GM12878 (cell line): ENCODE data around the gene OR52I2. TPM values are rescaled to one million over a fixed set of nuclear protein-coding genes. Genes with fewer than 3 reads are reported as not detected.

Source experiments
- ATAC-seq: fragments of 200-7000 bp; cut with Tn5 transposase; 3 replicates; pipeline ENCODE4 v1.9.1; 2020; ENCODE audit warnings: mild to moderate bottlenecking, moderate library complexity
- BruUV-seq: library from RNA; stranded (reverse); fragments of 400-500 nt; replicated peaks from 2 replicates; lab custom pipeline; 2021; lab: Mats Ljungman, UMichigan
- CTCF ChIA-PET: fragments of 300-600 bp; sonication (Branson Sonifier 250); formaldehyde crosslinking; extraction: SDS; loops from one replicate; lab custom pipeline; 2021; ENCODE audit warnings: inconsistent platforms; lab: Yijun Ruan, JAX
- POLR2A ChIA-PET: fragments of 350-600 bp; formaldehyde crosslinking; extraction: SDS; loops from one replicate; lab custom pipeline; 2021; ENCODE audit warnings: inconsistent platforms; lab: Charles Lee
- RAD21 ChIA-PET: fragments of 300-600 bp; sonication (Branson Sonifier 250); formaldehyde crosslinking; loops from one replicate; lab custom pipeline; 2023; ENCODE audit warnings: antibody characterized with exemption; ENCODE audit not compliant: unreplicated experiment; lab: Charles Lee
- SMC1A ChIA-PET: fragments of 300-600 bp; sonication (Branson Sonifier 250); formaldehyde crosslinking; loops from one replicate; lab custom pipeline; 2023; ENCODE audit not compliant: unreplicated experiment, uncharacterized antibody; lab: Charles Lee
- DNase-seq: peaks from one replicate; pipeline ENCODE4 v3.0.0-alpha.2; 2011; ENCODE audit warnings: low read depth, low spot score
- FAIRE-seq: peaks from 3 replicates; lab custom pipeline; 2011; peaks lifted over from hg19 to GRCh38; lab: Jason Lieb, UNC
- H2AFZ ChIP-seq: 2 replicates; pipeline ENCODE4 v1.6.0; 2011; ENCODE audit warnings: low read depth, low read length, control low read depth; ENCODE audit not compliant: control insufficient read depth
- H3K27ac ChIP-seq: 2 replicates; pipeline ENCODE4 v1.5.1; 2011; ENCODE audit warnings: control low read depth; ENCODE audit not compliant: control insufficient read depth, insufficient read depth
- H3K27me3 ChIP-seq, 2 experiments: replicated peaks in 1 of 2; 2 replicates each; pipeline versions ENCODE4 v1.6.0 to v1.6.1; 2011; ENCODE audit warnings: low read length in 1 of 2; ENCODE audit not compliant: control insufficient read depth in 2 of 2, insufficient read depth in 2 of 2
- H3K36me3 ChIP-seq, 2 experiments: 2 replicates each; pipeline ENCODE4 v1.5.1; 2011; ENCODE audit warnings: low read length in 1 of 2; ENCODE audit not compliant: control insufficient read depth in 2 of 2, insufficient read depth in 2 of 2
- H3K4me1 ChIP-seq: 2 replicates; pipeline ENCODE4 v1.6.1; 2011; ENCODE audit warnings: mild to moderate bottlenecking, low read length, moderate library complexity, mixed read lengths; ENCODE audit not compliant: control insufficient read depth, insufficient read depth
- H3K4me2 ChIP-seq: 2 replicates; pipeline ENCODE4 v1.6.0; 2011; ENCODE audit warnings: control low read depth; ENCODE audit not compliant: control insufficient read depth, insufficient read depth
- H3K4me3 ChIP-seq: fragments of 200-600 bp; sonication (generic); 2 replicates; pipeline ENCODE4 v1.5.1; 2016
- H3K79me2 ChIP-seq: 2 replicates; pipeline ENCODE4 v1.6.0; 2011; ENCODE audit warnings: low read length; ENCODE audit not compliant: control insufficient read depth, insufficient read depth
- H3K9ac ChIP-seq: 2 replicates; pipeline ENCODE4 v1.8.0; 2011; ENCODE audit warnings: low read length, control low read depth, mixed read lengths; ENCODE audit not compliant: control insufficient read depth, insufficient read depth
- H3K9me3 ChIP-seq: replicated peaks from 3 replicates; pipeline ENCODE4 v1.5.1; 2011; ENCODE audit warnings: mild to moderate bottlenecking, low read length; ENCODE audit not compliant: control insufficient read depth, insufficient read depth
- H4K20me1 ChIP-seq: 2 replicates; pipeline ENCODE4 v1.6.0; 2011; ENCODE audit not compliant: control insufficient read depth, insufficient read depth
- CREB1 ChIP-seq: IDR thresholded peaks from 2 replicates; pipeline ENCODE4 v1.6.1; 2012; ENCODE audit warnings: low read depth, mild to moderate bottlenecking, inconsistent platforms
- EED ChIP-seq: sonication (generic); IDR thresholded peaks from 2 replicates; pipeline ENCODE4 v1.6.1; 2016; ENCODE audit warnings: antibody characterized with exemption, low read depth
- ESRRA ChIP-seq: IDR thresholded peaks from 2 replicates; pipeline ENCODE4 v1.6.1; 2012; ENCODE audit warnings: mild to moderate bottlenecking, low read length, improper control_type of control experiment
- HDAC6 ChIP-seq: fragments of 200-600 bp; sonication (generic); IDR thresholded peaks from one replicate; pipeline ENCODE4 v1.8.0; 2017; ENCODE audit warnings: antibody characterized with exemption; ENCODE audit not compliant: unreplicated experiment
- IRF3 ChIP-seq: fragments of 450-650 bp; IDR thresholded peaks from 2 replicates; pipeline ENCODE4 v1.6.1; 2014; ENCODE audit warnings: mild to moderate bottlenecking
- MEF2A ChIP-seq: IDR thresholded peaks from 2 replicates; pipeline ENCODE4 v1.6.1; 2011; ENCODE audit warnings: low read depth, mild to moderate bottlenecking, low read length, moderate library complexity; ENCODE audit not compliant: insufficient read depth
- NFYB ChIP-seq: IDR thresholded peaks from 2 replicates; pipeline ENCODE4 v1.6.1; 2011; ENCODE audit warnings: low read depth, mild to moderate bottlenecking, low read length, improper control_type of control experiment, moderate library complexity; ENCODE audit not compliant: insufficient read depth
- NR2C1 ChIP-seq: fragments of 450-650 bp; IDR thresholded peaks from 2 replicates; pipeline ENCODE4 v1.6.1; 2017; ENCODE audit warnings: antibody characterized with exemption, mild to moderate bottlenecking, moderate library complexity
- POLR2AphosphoS2 ChIP-seq: IDR thresholded peaks from 2 replicates; pipeline ENCODE4 v1.6.1; 2011; ENCODE audit warnings: low read depth, mild to moderate bottlenecking, low read length, improper control_type of control experiment, moderate library complexity
- RAD51 ChIP-seq: fragments of 450-650 bp; IDR thresholded peaks from 2 replicates; pipeline ENCODE4 v1.6.1; 2016; ENCODE audit warnings: moderate library complexity, mild to moderate bottlenecking, inconsistent platforms
- RBBP5 ChIP-seq: fragments of 200-600 bp; sonication (generic); conservative IDR thresholded peaks from 2 replicates; pipeline ENCODE4 v1.6.1; 2016
- SUZ12 ChIP-seq: fragments of 200-600 bp; sonication (generic); IDR thresholded peaks from one replicate; pipeline ENCODE4 v1.6.1; 2018; ENCODE audit warnings: antibody characterized with exemption, mild to moderate bottlenecking; ENCODE audit not compliant: unreplicated experiment
- TCF7 ChIP-seq: IDR thresholded peaks from 2 replicates; pipeline ENCODE4 v1.6.1; 2014; ENCODE audit warnings: antibody characterized with exemption, borderline replicate concordance
- YBX1 ChIP-seq: fragments of 450-650 bp; IDR thresholded peaks from 2 replicates; pipeline ENCODE4 v1.6.1; 2016; ENCODE audit warnings: antibody characterized with exemption
- ZNF274 ChIP-seq: IDR thresholded peaks from one replicate; pipeline ENCODE4 v1.8.0; 2011; ENCODE audit not compliant: insufficient read length, insufficient read depth
- ZNF384 ChIP-seq: IDR thresholded peaks from 2 replicates; pipeline ENCODE4 v1.6.1; 2012; ENCODE audit warnings: low read depth, mild to moderate bottlenecking, low read length, improper control_type of control experiment, borderline replicate concordance
- WGBS: methylation state at CpG from one replicate; pipeline ENCODE4 v1.1.6; 2016; ENCODE audit warnings: low lambda C conversion rate; ENCODE audit not compliant: insufficient replicate concordance, insufficient coverage; ENCODE audit errors: missing lambda C conversion rate; 5-methylcytosine and 5-hydroxymethylcytosine counted together
- in situ Hi-C: fragments of 300-500 bp; cut with MboI; formaldehyde crosslinking; loops from 9 replicates; pipeline ENCODE4 v1.14.3; 2018; ENCODE audit warnings: mixed read lengths
- intact Hi-C: fragments of 100-400 bp; cut with micrococcal nuclease; formaldehyde crosslinking; loops from one replicate; pipeline ENCODE4 v1.14.2; 2022; ENCODE audit not compliant: unreplicated experiment
- polyA plus RNA-seq, 11 experiments: library from polyadenylated mRNA; depleted of rRNA in 4 of 11; unstranded in 6 of 11; stranded (reverse) in 5 of 11; fragments of >200 nt; fragmentation: Nextera tagmentation in 4 of 11; fragmentation: Illumina TruSeq in 1 of 11; extraction: Ambion mirVana in 4 of 11; extraction: Trizol in 1 of 11; gene quantifications; 1 replicate in 1 of 11; 2 replicates in 10 of 11; pipeline versions ENCODE4 v1.2.1 to v1.2.3, GENCODE V29; 2011 to 2016; ENCODE audit warnings: inconsistent platforms in 2 of 11, missing spikeins in 2 of 11, low read depth in 1 of 11
- total RNA-seq, 4 experiments: library from RNA; depleted of rRNA in 3 of 4; stranded (reverse); fragments of >200 nt in 3 of 4; fragmentation: Illumina TruSeq in 1 of 4; extraction: Trizol in 1 of 4; gene quantifications; 2 replicates each; pipeline versions ENCODE4 v1.2.1 to v1.2.3, GENCODE V29; 2013 to 2021
- TF ChIP-seq, protein P1 (sequence below): IDR thresholded peaks from 2 replicates; pipeline ENCODE4 v1.6.1; 2011; ENCODE audit warnings: low read depth, low read length, improper control_type of control experiment, borderline replicate concordance

The OR52I2 gene
- total and polyA plus RNA-seq, 10 of the 15 experiments (the other 5 are each of a cell fraction or from before 2014, with no cell fraction given), result 0.04 to 0.05 TPM; not detected in 8

DNA sequence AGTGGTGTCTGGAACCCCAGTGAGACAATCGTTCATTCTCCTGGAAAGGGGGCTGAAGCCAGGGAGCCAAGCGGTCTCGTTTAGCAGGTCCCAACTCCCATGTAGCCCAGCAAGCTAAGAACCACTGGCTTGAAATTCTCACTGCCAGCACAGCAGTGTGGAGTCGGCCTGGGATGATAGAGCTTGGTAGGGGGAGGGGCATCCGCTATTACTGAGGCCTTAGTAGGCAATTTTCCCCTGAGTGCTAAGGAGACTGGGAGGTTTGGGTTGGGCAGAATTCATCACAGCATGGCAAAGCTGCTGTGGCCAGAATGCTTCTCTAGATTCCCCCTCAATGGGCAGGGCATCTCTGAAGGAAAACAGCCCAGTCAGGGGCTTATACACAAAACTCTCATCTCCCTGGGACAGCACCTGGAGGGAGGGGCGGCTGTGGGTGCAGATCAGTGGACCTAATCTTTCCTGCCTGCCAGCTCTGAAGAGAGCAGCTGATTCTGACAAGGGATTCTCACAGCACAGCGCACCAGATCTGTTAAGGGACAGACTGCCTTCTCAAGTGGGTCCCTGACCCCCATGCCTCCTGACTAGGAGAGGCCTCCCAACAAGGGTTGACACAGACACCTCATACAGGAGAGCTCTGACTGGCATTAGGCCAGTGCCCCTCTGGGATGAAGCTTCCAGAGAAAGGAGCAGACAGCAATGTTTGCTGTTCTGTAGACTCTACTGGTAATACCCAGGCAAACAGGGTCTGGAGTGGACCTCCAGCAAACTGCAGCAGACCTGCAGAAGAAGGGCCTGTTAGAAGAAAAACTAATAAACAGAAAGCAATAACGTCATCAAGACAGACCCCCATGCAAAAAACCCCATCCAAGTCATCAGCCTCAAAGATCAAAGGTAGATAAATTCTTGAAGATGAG lies 21.8 kb upstream of the OR52I2 start:
- H3K9ac ChIP-seq, result no peak overlapping the region
- intact Hi-C loops (no loop called here), in situ Hi-C loops (no loop called here)
- no peak overlapping the region for H2AFZ ChIP-seq
- H3K4me3 ChIP-seq, result no peak overlapping the region
- no peak for DNase-seq
- no peaks in the 10 kb centered on the region for H4K20me1 ChIP-seq
- no peaks in the 10 kb centered on the region for H3K27me3 ChIP-seq
- H3K27ac ChIP-seq, result no peak overlapping the region
- ChIA-PET POLR2A (no interaction called here), SMC1A (no interaction called here), RAD21 (no interaction called here), CTCF (interaction anchor here (1.1 kb wide), 1 partner anchor 20 kb away, joined by 3 read pairs; no protein-coding TSS in a partner anchor)
- no peaks in the 10 kb centered on the region for H3K79me2 ChIP-seq
- WGBS, result 9% methylated on average over 8 of the region's 8 CpGs
- no TSS peak for BruUV-seq
- no peaks in the 10 kb centered on the region for H3K4me1 ChIP-seq
- H3K36me3 ChIP-seq, result no peaks in the 10 kb centered on the region
- H3K4me2 ChIP-seq, result no peak overlapping the region
- FAIRE-seq, result no peak
- no peaks in the 10 kb centered on the region for H3K9me3 ChIP-seq
- TF ChIP-seq RAD51 (no peak), MEF2A (no peak), CREB1 (no peak), NFYB (no peak), YBX1 (no peak), NR2C1 (no peak), POLR2AphosphoS2 (no peak), EED (no peak), ZNF274 (no peak), SUZ12 (no peak), HDAC6 (no peak), TCF7 (no peak), ESRRA (no peak), ZNF384 (no peak), RBBP5 (no peak), IRF3 (no peak)
- TF ChIP-seq, protein P1, sequence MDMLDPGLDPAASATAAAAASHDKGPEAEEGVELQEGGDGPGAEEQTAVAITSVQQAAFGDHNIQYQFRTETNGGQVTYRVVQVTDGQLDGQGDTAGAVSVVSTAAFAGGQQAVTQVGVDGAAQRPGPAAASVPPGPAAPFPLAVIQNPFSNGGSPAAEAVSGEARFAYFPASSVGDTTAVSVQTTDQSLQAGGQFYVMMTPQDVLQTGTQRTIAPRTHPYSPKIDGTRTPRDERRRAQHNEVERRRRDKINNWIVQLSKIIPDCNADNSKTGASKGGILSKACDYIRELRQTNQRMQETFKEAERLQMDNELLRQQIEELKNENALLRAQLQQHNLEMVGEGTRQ, result no peak
- ATAC-seq, result no peak
